ENCODE data around the gene NYAP1.

The NYAP1 gene

DNA sequence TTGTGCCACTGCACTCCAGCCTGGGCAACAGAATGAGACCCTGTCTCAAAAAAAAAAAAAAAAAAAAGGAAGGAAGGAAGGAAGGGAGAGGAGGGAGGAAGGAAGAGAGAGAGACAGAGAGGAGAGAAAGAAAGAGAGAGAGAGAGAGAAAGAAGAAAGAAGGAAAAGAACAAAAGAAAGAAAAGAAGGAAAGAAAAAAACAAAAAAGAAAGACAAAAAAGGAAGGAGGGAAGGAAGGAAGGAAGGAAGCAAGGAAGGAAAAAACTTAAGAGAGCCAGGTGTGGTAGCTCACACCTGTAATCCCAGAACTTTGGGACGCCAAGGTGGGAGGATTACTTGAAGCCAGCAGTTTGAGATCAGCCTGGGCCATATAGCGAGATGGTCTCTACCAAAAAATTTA lies 18.9 kb upstream of the NYAP1 start:
- Histone ChIP-seq H3K36me3 (ENCODE audit: control insufficient read depth in 2 of 2, insufficient read depth in 1 of 2, low read length in 2 of 2) (peaks cover 0 to 13% of the 10 kb centered on the region in 2 experiments; a peak in 2 of 3 replicates), H3K4me1 (ENCODE audit: control insufficient read depth, insufficient read depth, low read length) (no peaks in the 10 kb centered on the region), H3K4me3 (ENCODE audit: low read depth, low read length) (no peak overlapping the region), H3K9me3 (ENCODE audit: control insufficient read depth, insufficient read depth, low read depth, low read length) (no peaks in the 10 kb centered on the region), H3K27ac (ENCODE audit: extremely low read depth, low read depth, low read length) (no peak overlapping the region)
- ChIA-PET POLR2A (interaction anchor here (1.2 to 1.7 kb wide), 4 partner anchors 10 to 121 kb away, joined by 3 to 10 read pairs (median 4); partner anchors contain the start of genes FBXO24, LRCH4 and ZCWPW1), CTCF (interaction anchor here (0.7 to 6.7 kb wide), 11 partner anchors 9 to 387 kb away, joined by 3 to 85 read pairs (median 4); partner anchors contain the start of genes NYAP1 and TSC22D4)
- no peak for TF ChIP-seq ZBTB8A (tag by site-specific recombination; IDR thresholded peaks at IDR 0.05)
- TF ChIP-seq ZNF366 (tag by site-specific recombination; conservative IDR thresholded peaks at IDR 0.05): peak; percentile 95
- TF ChIP-seq SCRT2 (tag by site-specific recombination; IDR thresholded peaks at IDR 0.05): no peak

DNA sequence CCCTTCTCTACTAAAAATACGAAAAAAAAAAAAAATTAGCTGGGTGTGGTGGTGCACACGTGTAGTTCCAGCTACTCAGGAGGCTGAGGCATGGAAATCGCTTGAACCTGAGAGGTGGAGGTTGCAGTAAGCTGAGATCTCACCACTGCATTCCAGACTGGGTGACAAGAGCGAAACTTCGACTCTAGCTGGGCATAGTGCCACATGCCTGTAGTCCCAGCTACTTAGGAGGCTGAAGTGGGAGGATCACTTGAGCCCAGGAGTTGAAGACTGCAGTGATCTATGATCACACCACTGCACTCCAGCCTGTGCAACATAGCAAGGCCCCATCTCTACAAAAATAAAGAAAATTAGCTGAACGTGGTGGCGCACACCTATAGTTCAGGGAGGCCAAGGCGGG lies 18.4 kb upstream of the NYAP1 start:
- H3K36me3 ChIP-seq (ENCODE audit: control insufficient read depth in 2 of 2, insufficient read depth in 1 of 2, low read length in 2 of 2): peaks cover 2 to 13% of the 10 kb centered on the region in 2 experiments; a peak in 2 of 3 replicates
- H3K4me1 ChIP-seq (ENCODE audit: control insufficient read depth, insufficient read depth, low read length): no peaks in the 10 kb centered on the region
- ChIA-PET POLR2A (interaction anchor here (0.7 to 1.7 kb wide), 6 partner anchors 10 to 120 kb away, joined by 3 to 10 read pairs (median 3); partner anchors contain the start of genes FBXO24, LRCH4 and ZCWPW1), CTCF (interaction anchor here (0.6 to 6.7 kb wide), 16 partner anchors 7 to 608 kb away, joined by 3 to 85 read pairs (median 4); partner anchors contain the start of genes NYAP1 and TSC22D4)
- no peaks in the 10 kb centered on the region for H3K9me3 ChIP-seq (ENCODE audit: control insufficient read depth, insufficient read depth, low read depth, low read length)
- no peak overlapping the region for H3K4me3 ChIP-seq (ENCODE audit: low read depth, low read length)
- H3K27ac ChIP-seq (ENCODE audit: extremely low read depth, low read depth, low read length): no peak overlapping the region
- TF ChIP-seq ZNF501 (tag by site-specific recombination; IDR thresholded peaks at IDR 0.05) (no peak), TCF7L2 (IDR thresholded peaks at IDR 0.05; ENCODE audit: borderline replicate concordance, low read depth, low read length) (no peak), ZNF214 (tag by site-specific recombination; IDR thresholded peaks at IDR 0.05; ENCODE audit: borderline replicate concordance) (no peak), ZNF391 (tag by site-specific recombination; IDR thresholded peaks at IDR 0.05; ENCODE audit: borderline replicate concordance, low read depth) (no peak), FEZF1 (tag by site-specific recombination; IDR thresholded peaks at IDR 0.05) (no peak), ZNF629 (tag by site-specific recombination; IDR thresholded peaks at IDR 0.05) (no peak), SCRT2 (tag by site-specific recombination; IDR thresholded peaks at IDR 0.05) (no peak), ZNF404 (tag by site-specific recombination; IDR thresholded peaks at IDR 0.05) (no peak), SALL2 (tag by site-specific recombination; IDR thresholded peaks at IDR 0.05; ENCODE audit: borderline replicate concordance) (no peak), ZEB2 (tag by site-specific recombination; IDR thresholded peaks at IDR 0.05) (no peak), ZNF335 (tag by site-specific recombination; conservative IDR thresholded peaks at IDR 0.05) (no peak), GLI4 (tag by site-specific recombination; IDR thresholded peaks at IDR 0.05) (no peak), ZNF560 (tag by site-specific recombination; IDR thresholded peaks at IDR 0.05; ENCODE audit: borderline replicate concordance) (no peak), KLF1 (tag by site-specific recombination; IDR thresholded peaks at IDR 0.05) (no peak)
- TF ChIP-seq, protein P1, sequence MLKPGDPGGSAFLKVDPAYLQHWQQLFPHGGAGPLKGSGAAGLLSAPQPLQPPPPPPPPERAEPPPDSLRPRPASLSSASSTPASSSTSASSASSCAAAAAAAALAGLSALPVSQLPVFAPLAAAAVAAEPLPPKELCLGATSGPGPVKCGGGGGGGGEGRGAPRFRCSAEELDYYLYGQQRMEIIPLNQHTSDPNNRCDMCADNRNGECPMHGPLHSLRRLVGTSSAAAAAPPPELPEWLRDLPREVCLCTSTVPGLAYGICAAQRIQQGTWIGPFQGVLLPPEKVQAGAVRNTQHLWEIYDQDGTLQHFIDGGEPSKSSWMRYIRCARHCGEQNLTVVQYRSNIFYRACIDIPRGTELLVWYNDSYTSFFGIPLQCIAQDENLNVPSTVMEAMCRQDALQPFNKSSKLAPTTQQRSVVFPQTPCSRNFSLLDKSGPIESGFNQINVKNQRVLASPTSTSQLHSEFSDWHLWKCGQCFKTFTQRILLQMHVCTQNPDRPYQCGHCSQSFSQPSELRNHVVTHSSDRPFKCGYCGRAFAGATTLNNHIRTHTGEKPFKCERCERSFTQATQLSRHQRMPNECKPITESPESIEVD (tag by site-specific recombination; IDR thresholded peaks at IDR 0.05): no peak
- TF ChIP-seq, protein P2, sequence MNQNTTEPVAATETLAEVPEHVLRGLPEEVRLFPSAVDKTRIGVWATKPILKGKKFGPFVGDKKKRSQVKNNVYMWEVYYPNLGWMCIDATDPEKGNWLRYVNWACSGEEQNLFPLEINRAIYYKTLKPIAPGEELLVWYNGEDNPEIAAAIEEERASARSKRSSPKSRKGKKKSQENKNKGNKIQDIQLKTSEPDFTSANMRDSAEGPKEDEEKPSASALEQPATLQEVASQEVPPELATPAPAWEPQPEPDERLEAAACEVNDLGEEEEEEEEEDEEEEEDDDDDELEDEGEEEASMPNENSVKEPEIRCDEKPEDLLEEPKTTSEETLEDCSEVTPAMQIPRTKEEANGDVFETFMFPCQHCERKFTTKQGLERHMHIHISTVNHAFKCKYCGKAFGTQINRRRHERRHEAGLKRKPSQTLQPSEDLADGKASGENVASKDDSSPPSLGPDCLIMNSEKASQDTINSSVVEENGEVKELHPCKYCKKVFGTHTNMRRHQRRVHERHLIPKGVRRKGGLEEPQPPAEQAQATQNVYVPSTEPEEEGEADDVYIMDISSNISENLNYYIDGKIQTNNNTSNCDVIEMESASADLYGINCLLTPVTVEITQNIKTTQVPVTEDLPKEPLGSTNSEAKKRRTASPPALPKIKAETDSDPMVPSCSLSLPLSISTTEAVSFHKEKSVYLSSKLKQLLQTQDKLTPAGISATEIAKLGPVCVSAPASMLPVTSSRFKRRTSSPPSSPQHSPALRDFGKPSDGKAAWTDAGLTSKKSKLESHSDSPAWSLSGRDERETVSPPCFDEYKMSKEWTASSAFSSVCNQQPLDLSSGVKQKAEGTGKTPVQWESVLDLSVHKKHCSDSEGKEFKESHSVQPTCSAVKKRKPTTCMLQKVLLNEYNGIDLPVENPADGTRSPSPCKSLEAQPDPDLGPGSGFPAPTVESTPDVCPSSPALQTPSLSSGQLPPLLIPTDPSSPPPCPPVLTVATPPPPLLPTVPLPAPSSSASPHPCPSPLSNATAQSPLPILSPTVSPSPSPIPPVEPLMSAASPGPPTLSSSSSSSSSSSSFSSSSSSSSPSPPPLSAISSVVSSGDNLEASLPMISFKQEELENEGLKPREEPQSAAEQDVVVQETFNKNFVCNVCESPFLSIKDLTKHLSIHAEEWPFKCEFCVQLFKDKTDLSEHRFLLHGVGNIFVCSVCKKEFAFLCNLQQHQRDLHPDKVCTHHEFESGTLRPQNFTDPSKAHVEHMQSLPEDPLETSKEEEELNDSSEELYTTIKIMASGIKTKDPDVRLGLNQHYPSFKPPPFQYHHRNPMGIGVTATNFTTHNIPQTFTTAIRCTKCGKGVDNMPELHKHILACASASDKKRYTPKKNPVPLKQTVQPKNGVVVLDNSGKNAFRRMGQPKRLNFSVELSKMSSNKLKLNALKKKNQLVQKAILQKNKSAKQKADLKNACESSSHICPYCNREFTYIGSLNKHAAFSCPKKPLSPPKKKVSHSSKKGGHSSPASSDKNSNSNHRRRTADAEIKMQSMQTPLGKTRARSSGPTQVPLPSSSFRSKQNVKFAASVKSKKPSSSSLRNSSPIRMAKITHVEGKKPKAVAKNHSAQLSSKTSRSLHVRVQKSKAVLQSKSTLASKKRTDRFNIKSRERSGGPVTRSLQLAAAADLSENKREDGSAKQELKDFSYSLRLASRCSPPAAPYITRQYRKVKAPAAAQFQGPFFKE (tag by site-specific recombination; IDR thresholded peaks at IDR 0.05; ENCODE audit: borderline replicate concordance): no peak
- TF ChIP-seq, protein P3, sequence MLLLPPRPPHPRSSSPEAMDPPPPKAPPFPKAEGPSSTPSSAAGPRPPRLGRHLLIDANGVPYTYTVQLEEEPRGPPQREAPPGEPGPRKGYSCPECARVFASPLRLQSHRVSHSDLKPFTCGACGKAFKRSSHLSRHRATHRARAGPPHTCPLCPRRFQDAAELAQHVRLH (tag by site-specific recombination; IDR thresholded peaks at IDR 0.05): no peak
